Measurements from ENCODE around the gene AUH.

The AUH gene

DNA sequence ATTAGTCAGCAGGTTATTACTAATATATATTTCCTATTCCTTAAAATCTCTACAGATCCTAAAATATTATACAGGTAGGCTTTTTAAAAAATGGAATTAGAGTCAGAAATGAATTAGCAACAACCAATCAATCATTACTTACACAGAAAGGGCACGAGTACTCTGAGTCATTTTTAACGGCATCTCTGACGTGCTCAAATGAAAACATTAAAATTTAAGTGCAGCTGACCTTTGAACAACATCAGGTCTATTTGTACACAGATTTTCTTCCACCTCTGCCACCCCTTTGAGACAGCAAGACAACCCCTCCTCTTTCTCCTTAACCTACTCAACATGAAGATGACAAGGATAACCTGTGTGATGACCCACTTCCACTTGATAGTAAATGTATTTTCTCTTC, 19.1 kb downstream of the AUH start:
- Histone ChIP-seq H3K4me3 (no peak overlapping the region), H3K27ac (no peak overlapping the region)

DNA sequence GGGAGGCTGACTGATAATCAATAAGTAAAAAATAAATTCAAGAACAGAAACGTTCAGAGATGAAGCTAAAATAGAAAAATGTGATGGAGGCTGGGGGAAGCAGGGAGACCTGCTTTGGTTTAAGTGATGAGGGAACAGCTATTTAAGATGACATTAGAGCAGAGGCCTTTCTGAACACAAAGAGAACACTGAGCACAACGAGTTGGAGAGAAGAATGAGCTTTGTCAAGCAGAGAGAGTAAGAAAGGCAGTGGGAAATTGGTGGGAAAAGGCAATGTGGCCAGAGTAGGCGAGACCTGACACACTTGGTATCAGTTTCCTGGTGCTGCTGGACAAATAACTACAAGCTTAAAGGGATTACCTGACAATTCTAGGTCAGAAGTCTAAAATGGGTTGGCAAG, 20.0 kb downstream of the AUH start:
- no peak overlapping the region for H3K4me3 ChIP-seq
- peak overlapping the region in 1 of 21 experiments; percentile 37 for H3K27ac ChIP-seq

DNA sequence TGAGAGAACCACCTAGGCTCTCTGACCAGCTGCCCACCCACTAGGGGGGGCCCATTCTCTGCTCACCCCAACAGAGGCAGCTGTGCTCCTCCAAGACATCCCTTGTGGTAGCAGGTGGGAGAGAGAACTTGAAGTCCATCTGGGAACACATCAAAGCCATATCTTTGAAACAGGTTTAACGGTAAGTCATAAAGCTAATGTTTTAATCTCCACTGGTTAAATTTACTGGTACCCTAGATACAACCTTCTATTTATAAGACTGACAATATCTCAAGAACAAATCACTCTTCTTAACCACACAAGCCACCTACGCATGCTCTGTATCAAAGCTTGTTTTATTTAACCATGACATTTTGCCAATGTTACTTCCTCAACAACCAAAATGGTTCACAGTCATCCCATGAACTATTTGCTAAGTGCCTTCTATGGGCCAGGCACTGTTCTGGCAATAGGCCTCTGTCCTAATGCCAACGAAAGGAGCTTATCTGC, 20.4 kb downstream of the AUH start:
- Histone ChIP-seq H3K27ac (peak overlapping the region in 4 of 21 experiments; percentile 5 to 37 (median 10)), H3K4me3 (no peak overlapping the region)

DNA sequence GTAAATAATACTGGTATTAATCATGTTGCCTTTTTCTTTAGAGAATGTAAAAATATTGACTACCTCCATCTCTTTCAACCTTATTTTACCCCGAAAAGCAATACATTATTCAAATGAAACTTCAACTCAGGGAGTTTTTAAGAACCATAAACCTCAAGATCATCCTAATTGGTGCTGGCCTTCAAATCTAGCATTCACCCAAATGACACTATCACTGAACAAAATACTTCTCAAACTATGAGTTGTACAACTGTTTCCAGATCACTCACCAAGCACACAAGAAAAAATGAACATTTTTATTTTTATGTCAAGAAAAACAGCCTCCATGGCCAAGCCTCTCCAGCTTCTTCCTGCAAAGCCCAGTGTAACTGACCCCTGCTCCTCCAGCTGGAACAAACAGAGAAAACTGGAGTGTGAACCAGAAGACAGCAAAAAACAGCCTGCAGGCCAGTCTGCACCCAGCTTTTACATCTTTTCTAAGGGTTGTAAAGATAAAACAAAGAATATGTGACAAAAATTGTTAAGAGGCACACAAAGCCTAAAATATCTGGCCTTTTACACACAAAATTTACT, 21.2 kb downstream of the AUH start:
- peak overlapping the region in 5 of 21 experiments; percentile 5 to 37 (median 13) for H3K27ac ChIP-seq
- H3K4me3 ChIP-seq, result no peak overlapping the region

DNA sequence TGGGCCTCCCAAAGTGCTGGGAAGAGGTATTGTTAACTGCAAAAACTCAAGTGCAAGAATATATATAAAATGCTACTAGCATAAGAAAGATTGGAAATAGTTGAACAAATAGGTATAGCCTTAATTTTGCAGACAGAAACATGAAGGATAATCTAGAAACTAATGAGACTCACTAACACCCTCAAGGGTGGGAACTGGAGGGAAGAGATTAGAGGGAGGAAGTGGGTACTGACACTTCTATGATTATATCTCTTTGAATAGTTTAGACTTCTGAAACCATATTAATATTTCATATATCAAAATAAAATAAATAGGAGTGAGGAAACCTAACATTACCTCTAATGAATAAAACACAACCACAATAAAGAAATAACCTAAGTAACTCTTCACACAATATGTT, 23.0 kb downstream of the AUH start:
- no peak overlapping the region for H3K4me3 ChIP-seq

GRCh38 chr9:91336786-91337185, 24.9 kb downstream of the AUH start:
- Histone ChIP-seq H3K27ac (no peak overlapping the region), H3K4me3 (no peak overlapping the region)

More for the DNA sequence above, 23.0 kb downstream of the AUH start:
- H3K27ac ChIP-seq, result no peak overlapping the region

DNA sequence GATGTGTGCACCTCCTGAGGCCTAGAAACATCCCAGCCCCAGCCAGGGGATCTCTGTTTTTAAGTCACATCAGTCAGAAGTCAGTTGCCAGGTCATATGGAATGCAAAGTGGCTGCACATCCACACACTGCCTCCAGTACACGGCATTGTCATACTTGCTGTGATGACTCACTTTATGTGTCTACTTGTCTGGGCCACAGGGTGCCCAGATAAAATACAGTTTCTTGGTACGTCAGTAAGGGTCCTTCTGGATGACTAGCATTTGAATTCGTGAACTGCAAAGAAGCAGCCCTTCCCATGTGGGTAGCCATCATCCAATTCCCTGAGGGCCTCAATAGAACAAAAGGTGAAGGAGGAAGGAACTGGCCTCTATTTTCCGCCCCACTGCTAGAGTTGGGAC, 27.7 kb downstream of the AUH start:
- no peak overlapping the region for H3K27ac ChIP-seq

GRCh38 chr9:91333551-91333950, 28.2 kb downstream of the AUH start:
- Histone ChIP-seq H3K4me3 (no peak overlapping the region), H3K27ac (no peak overlapping the region)

More for the DNA sequence above, 27.7 kb downstream of the AUH start:
- no peak overlapping the region for H3K4me3 ChIP-seq

DNA sequence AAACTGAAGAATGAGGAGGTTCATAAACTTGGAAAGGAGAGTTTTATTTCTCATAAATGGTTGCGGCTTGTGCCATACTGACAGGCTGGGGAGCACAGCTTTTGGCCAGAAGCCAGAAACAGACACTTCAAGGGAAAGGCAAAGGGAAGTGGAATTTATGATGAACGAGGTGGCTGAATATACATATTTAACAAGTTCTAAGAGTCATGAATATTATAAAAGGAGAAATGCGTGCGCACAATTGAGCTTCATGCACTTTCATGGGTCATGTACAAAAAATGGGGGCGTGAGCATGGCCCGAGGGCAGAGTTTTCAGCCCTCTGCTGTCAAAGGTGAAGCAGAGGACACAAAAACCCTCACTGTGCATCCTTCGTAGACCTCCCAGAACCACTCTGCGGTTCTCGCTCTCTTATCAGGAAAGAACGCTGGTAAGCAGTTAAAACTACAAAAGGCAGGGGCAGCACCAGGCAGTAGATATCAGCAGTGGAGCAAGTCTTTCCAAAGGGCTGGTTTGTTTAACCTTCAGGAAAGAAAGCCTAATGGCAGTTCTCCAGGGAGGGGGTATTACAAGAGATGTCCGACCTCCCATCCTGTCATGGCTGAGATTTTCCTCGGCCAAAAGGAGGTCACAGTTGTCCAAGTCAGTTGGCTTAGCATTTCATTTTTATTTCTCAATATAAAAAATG, 29.0 kb downstream of the AUH start:
- H3K4me3 ChIP-seq, result no peak overlapping the region
- no peak overlapping the region for H3K27ac ChIP-seq

DNA sequence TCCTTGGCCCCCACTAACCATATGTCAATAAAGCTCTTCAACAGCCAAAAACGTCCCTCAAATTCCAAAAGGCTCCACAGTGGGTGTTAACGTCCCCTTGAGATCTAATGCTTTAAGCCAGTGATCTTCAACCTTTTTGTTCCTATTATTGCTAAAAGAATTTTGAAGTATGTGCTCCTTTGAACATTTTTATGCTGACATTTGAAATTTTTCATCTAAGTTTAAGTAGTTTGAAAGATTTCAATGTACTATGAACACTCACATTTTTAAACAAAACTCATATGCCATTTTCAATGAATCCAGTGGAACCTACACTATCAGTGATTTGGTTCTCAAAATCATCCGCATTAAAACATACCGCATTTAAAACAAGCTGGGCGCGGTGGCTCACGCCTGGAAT, 29.9 kb downstream of the AUH start:
- Histone ChIP-seq H3K4me3 (no peak overlapping the region), H3K27ac (no peak overlapping the region)

- Histone ChIP-seq H3K4me3 (no peak overlapping the region), H3K27ac (no peak overlapping the region)
These were observed 33.5 kb downstream of the AUH start for GRCh38 chr9:91328186-91328585.

DNA sequence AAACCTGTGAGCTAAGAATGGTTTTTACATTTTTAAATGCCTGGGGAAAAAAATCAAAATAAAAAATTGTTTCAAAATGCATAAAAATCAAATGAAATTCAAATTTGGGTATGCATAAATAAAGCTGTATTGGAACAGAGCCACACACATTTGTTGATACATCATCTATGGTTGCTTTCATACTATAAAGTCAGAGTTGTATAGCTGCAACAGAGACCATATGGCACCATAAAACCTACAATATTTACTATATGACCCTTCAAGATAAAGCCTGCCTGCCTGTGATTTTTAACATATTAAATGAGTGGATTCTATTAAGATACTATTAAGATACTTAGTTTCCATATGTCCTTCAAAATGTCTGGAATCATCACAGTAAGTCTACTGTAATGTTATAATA, 40.0 kb downstream of the AUH start:
- Histone ChIP-seq H3K4me3 (no peak overlapping the region), H3K27ac (no peak overlapping the region)

- no peak overlapping the region for H3K4me3 ChIP-seq
- H3K27ac ChIP-seq, result no peak overlapping the region
These were observed 41.4 kb downstream of the AUH start for GRCh38 chr9:91320299-91320698.

DNA sequence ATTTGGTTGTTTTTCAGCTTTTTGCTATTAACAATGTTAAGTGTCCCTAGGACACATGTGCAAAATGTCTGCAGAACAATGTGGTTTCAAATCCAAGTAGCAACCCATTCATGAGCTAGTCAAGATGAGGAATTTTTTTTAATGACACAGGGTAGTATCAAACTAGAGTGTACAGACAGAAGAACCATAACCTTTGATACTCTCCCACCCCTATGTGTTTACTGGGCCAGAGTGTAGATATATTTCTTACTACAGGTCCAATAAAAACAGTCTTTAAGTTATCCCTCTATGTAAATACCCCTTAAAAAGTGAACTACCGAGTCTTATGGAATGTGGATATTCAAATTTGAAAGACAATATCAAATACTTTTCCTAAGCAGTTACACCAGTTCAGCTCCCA, 45.6 kb downstream of the AUH start:
- H3K27ac ChIP-seq, result no peak overlapping the region
- H3K4me3 ChIP-seq, result no peak overlapping the region

- no peak overlapping the region for H3K4me3 ChIP-seq
- H3K27ac ChIP-seq, result no peak overlapping the region
These were observed 46.5 kb downstream of the AUH start for GRCh38 chr9:91315191-91315590.

GRCh38 chr9:91312717-91313325, 48.9 kb downstream of the AUH start:
- H3K4me3 ChIP-seq, result no peak overlapping the region
- H3K27ac ChIP-seq, result peak overlapping the region in 3 of 21 experiments; percentile 48 to 55 (median 54)

DNA sequence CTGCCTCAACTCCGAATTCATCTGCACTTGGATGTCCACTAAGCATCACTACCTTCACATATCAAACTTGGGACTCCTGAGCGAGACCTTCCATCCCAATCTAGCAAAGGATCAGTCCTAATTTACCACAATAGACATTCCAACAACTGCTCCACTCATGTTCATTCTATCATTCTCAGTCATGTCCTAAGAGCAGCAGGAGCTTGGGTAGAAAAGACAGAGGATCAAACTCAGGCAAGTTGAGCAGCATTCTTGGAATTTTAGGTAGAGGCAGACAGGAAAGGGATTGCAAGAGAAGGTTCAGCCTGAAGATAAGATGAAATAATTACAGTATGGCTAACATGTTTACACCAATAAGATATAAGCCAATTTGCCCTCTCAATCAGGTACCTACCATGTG, 51.7 kb downstream of the AUH start:
- H3K27ac ChIP-seq, result no peak overlapping the region

GRCh38 chr9:91308191-91308590, 53.5 kb downstream of the AUH start:
- H3K4me3 ChIP-seq, result no peak overlapping the region
- peak overlapping the region in 1 of 21 experiments; percentile 35 for H3K27ac ChIP-seq

More for the DNA sequence above, 51.7 kb downstream of the AUH start:
- H3K4me3 ChIP-seq, result no peak overlapping the region

DNA sequence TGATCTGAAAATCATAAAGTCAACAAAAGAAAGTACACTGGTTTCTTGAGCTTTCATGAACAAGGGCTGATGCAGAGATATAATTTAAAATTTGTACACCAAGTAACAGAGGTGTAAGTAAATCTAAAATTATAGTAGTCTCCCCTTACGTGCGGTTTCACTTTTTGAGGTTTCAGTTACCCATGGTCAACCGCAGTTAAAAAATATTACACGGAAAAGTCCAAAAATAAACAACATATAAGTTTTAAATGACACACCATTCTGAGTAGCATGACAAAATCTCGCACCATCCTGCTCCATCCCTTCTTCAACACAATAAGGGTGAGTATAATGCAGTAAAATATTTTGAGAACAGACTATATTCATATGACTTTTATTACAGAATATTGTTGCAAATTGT, 54.4 kb downstream of the AUH start:
- H3K4me3 ChIP-seq, result no peak overlapping the region

GRCh38 chr9:91306296-91306630, 55.5 kb downstream of the AUH start:
- no peak overlapping the region for H3K4me3 ChIP-seq
- H3K27ac ChIP-seq, result peak overlapping the region in 1 of 21 experiments; percentile 40

More for the DNA sequence above, 54.4 kb downstream of the AUH start:
- no peak overlapping the region for H3K27ac ChIP-seq

- H3K27ac ChIP-seq, result peak overlapping the region in 1 of 21 experiments; percentile 40
- no peak overlapping the region for H3K4me3 ChIP-seq
These were observed 56.0 kb downstream of the AUH start for GRCh38 chr9:91305596-91306295.

All from skin epidermis (tissue), 12 donors.